Thyroid gland (tissue), 4 donors: ENCODE data around the gene PLA2G2D.

ENCODE experiments used
- CTCF ChIP-seq, 6 experiments: fragments of 200-600 bp in 3 of 6; fragments of 450-650 bp in 3 of 6; sonication (generic) in 3 of 6; IDR thresholded peaks; one replicate each; pipeline ENCODE4 v1.5.1; 2016 to 2019; ENCODE audit warnings: antibody characterized with exemption in 6 of 6, mild to moderate bottlenecking in 2 of 6, inconsistent platforms in 1 of 6, moderate library complexity in 1 of 6
- POLR2A ChIP-seq, 2 donors: fragments of 450-650 bp; IDR thresholded peaks; one replicate each; pipeline ENCODE4 v1.6.1; 2017; ENCODE audit warnings: antibody characterized with exemption in 2 of 2, mild to moderate bottlenecking in 2 of 2, moderate library complexity in 1 of 2

- TF ChIP-seq CTCF (IDR thresholded peaks at IDR 0.05) (no peak), POLR2A (IDR thresholded peaks at IDR 0.05) (no peak)
Measured at GRCh38 chr1:20112279-20113000, 6.9 kb downstream of the PLA2G2D start.
